C4-2B (cell line): ENCODE data around the gene DDRGK1.

ENCODE experiments used
- ZFX ChIP-seq: fragments of 450-650 bp; IDR thresholded peaks from 2 replicates; pipeline ENCODE4 v1.6.1; 2017
- TF ChIP-seq, protein P1 (sequence below): fragments of 450-650 bp; conservative IDR thresholded peaks from 2 replicates; pipeline ENCODE4 v1.5.1; 2017; ENCODE audit warnings: mild to moderate bottlenecking

- TF ChIP-seq, protein P1, sequence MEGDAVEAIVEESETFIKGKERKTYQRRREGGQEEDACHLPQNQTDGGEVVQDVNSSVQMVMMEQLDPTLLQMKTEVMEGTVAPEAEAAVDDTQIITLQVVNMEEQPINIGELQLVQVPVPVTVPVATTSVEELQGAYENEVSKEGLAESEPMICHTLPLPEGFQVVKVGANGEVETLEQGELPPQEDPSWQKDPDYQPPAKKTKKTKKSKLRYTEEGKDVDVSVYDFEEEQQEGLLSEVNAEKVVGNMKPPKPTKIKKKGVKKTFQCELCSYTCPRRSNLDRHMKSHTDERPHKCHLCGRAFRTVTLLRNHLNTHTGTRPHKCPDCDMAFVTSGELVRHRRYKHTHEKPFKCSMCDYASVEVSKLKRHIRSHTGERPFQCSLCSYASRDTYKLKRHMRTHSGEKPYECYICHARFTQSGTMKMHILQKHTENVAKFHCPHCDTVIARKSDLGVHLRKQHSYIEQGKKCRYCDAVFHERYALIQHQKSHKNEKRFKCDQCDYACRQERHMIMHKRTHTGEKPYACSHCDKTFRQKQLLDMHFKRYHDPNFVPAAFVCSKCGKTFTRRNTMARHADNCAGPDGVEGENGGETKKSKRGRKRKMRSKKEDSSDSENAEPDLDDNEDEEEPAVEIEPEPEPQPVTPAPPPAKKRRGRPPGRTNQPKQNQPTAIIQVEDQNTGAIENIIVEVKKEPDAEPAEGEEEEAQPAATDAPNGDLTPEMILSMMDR = no peak
- TF ChIP-seq ZFX = no peak
These were observed 28.9 kb upstream of the DDRGK1 start for GRCh38 chr20:3233131-3233990.
